ENCODE data around the gene IGFBP5. TPM values are rescaled to one million over a fixed set of nuclear protein-coding genes. Genes with fewer than 3 reads are reported as not detected.

Gene IGFBP5
- total RNA-seq, 1 donor from 2014 or later = 73.9 TPM

- no peaks in the 10 kb centered on the region for H3K27me3 Mint-ChIP-seq
- H3K36me3 Mint-ChIP-seq (ENCODE audit: insufficient read depth) = peaks cover 4% of the 10 kb centered on the region
- DNase-seq (ENCODE audit: low spot score, unreplicated experiment) = no peak
- H3K4me3 Mint-ChIP-seq (ENCODE audit: low read depth) = no peak overlapping the region
- TF ChIP-seq CTCF (IDR thresholded peaks at IDR 0.05; ENCODE audit: unreplicated experiment) = no peak
- no peaks in the 10 kb centered on the region for H3K9me3 Mint-ChIP-seq (ENCODE audit: low read depth)
- H3K4me1 Mint-ChIP-seq (ENCODE audit: low read depth) = peaks cover 43% of the 10 kb centered on the region
- no peak overlapping the region for H3K27ac Mint-ChIP-seq
Observed at GRCh38 chr2:216653931-216654365, 41.4 kb downstream of the IGFBP5 start.

- TF ChIP-seq CTCF (IDR thresholded peaks at IDR 0.05; ENCODE audit: unreplicated experiment) = no peak
- H3K4me3 Mint-ChIP-seq (ENCODE audit: low read depth) = no peak overlapping the region
- no peaks in the 10 kb centered on the region for H3K27me3 Mint-ChIP-seq
- peaks cover 5% of the 10 kb centered on the region for H3K36me3 Mint-ChIP-seq (ENCODE audit: insufficient read depth)
- peaks cover 1% of the 10 kb centered on the region for H3K9me3 Mint-ChIP-seq (ENCODE audit: low read depth)
- no peak overlapping the region for H3K27ac Mint-ChIP-seq
- no peak for DNase-seq (ENCODE audit: low spot score, unreplicated experiment)
- peaks cover 40% of the 10 kb centered on the region for H3K4me1 Mint-ChIP-seq (ENCODE audit: low read depth)
Observed at GRCh38 chr2:216653093-216653799, 42.1 kb downstream of the IGFBP5 start.

GRCh38 chr2:216652566-216652965 lies 42.8 kb downstream of the IGFBP5 start:
- peaks cover 5% of the 10 kb centered on the region for H3K9me3 Mint-ChIP-seq (ENCODE audit: low read depth)

GRCh38 chr2:216651351-216651881 lies 43.9 kb downstream of the IGFBP5 start:
- DNase-seq (ENCODE audit: low spot score, unreplicated experiment) = no peak
- H3K9me3 Mint-ChIP-seq (ENCODE audit: low read depth) = peaks cover 5% of the 10 kb centered on the region
- H3K27me3 Mint-ChIP-seq = no peaks in the 10 kb centered on the region
- H3K27ac Mint-ChIP-seq = peak overlapping the region; percentile 42
- no peak overlapping the region for H3K4me3 Mint-ChIP-seq (ENCODE audit: low read depth)
- no peak for TF ChIP-seq CTCF (IDR thresholded peaks at IDR 0.05; ENCODE audit: unreplicated experiment)
- peaks cover 11% of the 10 kb centered on the region for H3K36me3 Mint-ChIP-seq (ENCODE audit: insufficient read depth)
- peaks cover 38% of the 10 kb centered on the region for H3K4me1 Mint-ChIP-seq (ENCODE audit: low read depth)

More at GRCh38 chr2:216652566-216652965, 42.8 kb downstream of the IGFBP5 start:
- Mint-ChIP-seq H3K36me3 (ENCODE audit: insufficient read depth) (peaks cover 7% of the 10 kb centered on the region), H3K27me3 (no peaks in the 10 kb centered on the region), H3K27ac (peak overlapping the region; percentile 66), H3K4me1 (ENCODE audit: low read depth) (peaks cover 41% of the 10 kb centered on the region), H3K4me3 (ENCODE audit: low read depth) (no peak overlapping the region)
- DNase-seq (ENCODE audit: low spot score, unreplicated experiment) = no peak
- TF ChIP-seq CTCF (IDR thresholded peaks at IDR 0.05; ENCODE audit: unreplicated experiment) = no peak

- Mint-ChIP-seq H3K27me3 (no peaks in the 10 kb centered on the region), H3K27ac (peak overlapping the region; percentile 42), H3K4me3 (ENCODE audit: low read depth) (no peak overlapping the region), H3K4me1 (ENCODE audit: low read depth) (peaks cover 45% of the 10 kb centered on the region), H3K36me3 (ENCODE audit: insufficient read depth) (peaks cover 16% of the 10 kb centered on the region), H3K9me3 (ENCODE audit: low read depth) (peaks cover 7% of the 10 kb centered on the region)
- DNase-seq (ENCODE audit: low spot score, unreplicated experiment) = no peak
- no peak for TF ChIP-seq CTCF (IDR thresholded peaks at IDR 0.05; ENCODE audit: unreplicated experiment)
Observed at GRCh38 chr2:216650626-216651257, 44.6 kb downstream of the IGFBP5 start.
